NCI-H146 (cell line): ENCODE results near the gene SLMAP.

Experiments
- DNase-seq: peaks from one replicate; lab custom pipeline; 2025; lab: John Stamatoyannopoulos, UW

SLMAP gene

DNA sequence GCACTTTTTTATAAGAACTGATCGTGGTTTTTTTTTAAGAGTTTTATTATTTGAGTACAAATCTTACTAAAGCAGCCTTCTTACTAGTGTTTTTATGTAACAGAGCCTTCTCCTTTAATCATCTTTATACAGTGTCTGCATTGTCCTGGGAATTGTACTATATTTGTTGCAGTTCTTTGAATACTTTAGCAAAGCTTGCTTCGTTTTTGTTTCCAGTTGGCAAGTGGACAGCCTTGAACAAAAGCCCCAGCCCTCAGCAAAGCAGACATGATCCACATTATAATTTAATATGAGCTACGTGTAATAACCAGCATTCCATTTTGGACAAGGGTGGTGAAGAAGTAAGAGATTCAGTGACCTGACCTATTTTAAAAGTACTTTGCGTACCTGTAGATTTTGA lies 139.9 kb downstream of the SLMAP start:
- no peak for DNase-seq

DNA sequence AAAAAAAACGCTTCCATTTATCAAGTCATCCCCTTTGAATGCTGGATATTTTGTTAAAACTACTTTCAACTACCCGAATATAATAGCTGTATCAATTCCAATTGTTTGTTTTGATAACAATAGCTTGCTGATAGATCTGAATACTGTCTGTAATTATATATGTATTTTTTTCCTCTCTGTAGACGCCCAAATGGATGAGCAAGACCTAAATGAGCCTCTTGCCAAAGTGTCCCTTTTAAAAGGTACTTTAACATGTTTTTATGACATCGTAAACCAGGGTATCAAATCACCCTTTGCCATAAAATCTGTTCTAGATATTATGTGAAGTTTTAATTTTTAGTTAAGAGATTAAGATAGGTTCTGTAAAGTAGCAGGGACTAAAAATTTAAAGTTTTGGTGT lies 140.6 kb downstream of the SLMAP start:
- peak; percentile 43 for DNase-seq

DNA sequence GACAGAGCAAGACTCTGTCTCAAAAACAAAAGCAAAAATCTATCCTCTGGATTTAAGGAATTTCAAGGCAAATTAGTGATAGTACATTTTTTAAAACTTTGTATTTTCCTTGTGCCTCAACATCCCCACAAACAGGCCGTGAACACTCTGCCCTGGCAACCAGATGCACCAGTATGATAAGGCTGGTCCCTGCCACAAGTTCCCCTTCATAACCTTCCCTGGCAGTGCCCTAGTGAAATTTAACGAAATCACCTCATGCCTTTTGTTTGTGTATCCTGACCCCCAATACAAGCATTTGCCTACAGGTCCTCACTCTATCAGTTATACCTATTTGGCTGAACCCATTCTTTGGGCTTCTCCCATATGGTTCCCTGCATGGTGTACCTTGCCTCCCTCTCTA lies 144.7 kb downstream of the SLMAP start:
- no peak for DNase-seq

DNA sequence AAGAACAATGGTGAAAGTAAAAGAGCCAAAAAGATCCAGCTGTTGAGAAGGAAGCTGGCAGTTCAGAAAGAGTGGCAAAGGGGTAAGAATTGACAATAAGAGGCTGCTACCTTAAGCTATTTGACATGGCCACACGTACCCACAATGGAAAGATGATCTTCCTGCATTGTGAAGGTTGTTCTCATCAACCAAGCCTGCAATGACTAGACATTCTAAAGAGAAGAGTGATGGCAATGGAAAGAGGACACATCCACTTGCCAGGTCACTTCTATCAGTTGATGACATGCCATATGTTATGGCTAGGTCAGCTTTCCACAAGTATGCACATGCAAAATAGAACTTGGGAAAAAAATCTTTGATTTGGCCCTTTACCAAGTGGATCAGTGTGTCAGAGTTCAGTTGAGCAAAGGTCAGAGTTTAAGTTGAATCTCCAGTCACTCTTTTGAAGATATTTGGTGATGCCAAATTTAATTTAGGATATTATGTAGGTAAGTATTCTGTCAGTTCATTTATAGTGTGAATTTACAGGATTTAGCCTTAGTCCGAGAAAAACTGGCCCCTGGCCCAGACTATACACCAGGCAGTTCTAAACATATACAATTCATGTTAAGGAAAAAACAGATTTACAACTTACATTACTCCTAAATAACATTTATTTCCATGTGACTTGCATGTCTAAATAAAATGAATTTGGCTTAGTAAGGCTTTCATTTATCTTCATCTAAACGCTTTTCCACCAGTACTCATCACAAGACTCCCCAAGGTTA lies 147.2 kb downstream of the SLMAP start:
- no peak for DNase-seq

DNA sequence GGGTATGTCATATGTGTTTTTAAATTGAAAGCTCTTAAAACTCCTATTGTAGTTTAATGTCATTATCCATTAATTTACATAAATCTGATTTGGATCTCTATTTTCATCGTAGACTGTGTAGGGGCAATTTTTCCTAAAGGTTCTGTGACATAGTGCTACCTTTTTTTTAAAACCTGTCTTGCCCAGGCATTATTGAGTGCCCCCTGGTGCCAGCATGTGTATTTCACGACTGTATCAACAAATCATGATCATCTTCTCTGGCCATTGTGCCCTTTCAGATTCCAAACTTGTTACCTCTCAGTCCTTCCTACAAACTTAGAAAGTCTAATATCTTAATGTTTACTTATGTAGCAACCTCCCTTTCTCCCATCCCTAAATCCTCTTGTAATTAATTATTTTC lies 154.9 kb downstream of the SLMAP start:
- peak; percentile 5 for DNase-seq

DNA sequence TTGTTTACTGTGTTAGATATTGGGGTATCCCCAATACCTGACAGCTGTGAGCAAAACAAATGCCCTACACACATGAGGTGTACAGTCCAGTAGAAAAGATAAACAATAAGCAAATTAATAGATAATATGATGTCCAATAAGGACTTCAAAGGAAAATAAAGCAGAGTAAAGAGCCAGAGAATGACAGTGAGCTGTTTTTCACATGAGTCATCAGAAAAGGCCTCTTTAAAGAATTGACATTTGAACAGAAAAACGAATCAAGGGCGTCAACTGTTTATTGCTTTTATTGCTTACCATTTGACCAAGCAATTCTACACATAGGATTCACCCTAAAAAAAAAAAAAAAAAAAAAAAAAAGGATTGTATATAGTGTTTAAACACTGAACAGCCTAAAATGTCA lies 155.5 kb downstream of the SLMAP start:
- no peak for DNase-seq

DNA sequence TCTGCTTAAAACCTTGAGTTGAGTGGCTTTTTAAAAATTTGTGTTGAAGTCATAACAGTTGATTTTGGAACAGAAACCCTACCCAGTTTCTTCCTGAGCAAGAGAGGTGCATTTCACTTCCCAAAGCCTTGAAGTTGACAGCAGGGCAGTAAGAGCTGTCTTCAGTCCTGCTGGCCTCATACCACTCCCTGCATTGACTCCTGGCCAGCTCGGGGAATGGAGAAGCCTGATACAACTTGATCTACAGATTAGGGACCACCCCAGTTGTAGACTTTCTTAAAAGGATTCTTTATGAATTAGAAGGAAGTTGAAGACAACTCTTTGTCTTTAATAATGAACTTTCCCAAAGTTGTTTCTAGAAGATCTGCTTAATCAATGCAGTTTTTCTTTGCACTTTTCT lies 161.5 kb downstream of the SLMAP start:
- DNase-seq = no peak

DNA sequence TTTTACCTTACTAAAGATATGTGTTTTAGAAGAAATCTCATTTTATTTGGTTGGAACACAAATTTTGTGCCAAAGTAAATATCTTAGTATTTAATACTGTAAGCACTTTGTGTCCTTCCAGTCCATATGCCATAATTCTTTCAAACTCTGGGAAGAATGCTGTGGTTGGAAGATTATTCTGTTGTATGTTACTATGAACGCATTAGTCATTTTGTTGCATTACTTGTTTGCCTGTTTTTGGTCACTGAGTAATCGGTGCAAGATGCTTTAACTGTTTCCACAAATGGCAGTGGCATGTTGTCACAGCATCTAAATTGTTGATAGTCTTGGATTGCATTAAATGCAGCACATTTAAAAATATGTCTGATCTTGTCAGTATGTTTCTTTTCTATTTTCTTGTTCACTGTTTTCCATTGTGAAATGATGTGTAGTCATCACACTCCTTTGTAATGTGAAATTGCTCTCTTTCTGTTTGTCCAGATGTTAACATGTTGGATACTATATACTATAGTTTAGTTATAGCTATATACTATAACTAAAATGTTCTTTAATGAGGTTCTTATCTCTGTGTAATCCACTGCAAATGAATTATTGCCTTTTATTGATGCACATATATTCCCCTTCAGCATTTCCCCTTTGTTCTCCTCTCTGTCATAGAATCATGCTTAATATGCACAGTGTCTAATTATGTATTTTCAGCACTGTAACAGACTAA lies 162.2 kb downstream of the SLMAP start:
- DNase-seq = no peak

DNA sequence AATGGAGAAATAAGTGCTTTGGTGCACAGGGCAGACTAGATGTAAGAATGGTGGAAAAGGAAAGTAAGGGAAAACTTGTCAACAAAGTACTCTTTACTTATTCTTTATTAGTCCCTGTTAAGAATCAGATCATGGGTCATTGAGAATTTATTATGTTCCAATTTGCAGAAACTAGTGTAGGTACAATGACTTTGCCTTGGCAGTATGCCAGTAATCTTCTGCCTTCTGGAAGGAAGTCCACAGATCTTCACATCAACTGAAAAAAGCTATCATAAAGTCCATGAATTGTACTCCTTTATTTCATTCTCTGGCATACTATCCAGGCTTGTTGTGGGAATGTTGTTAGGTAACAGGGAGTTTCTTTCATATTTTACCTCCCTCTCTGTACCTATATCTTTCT lies 163.9 kb downstream of the SLMAP start:
- DNase-seq = no peak

DNA sequence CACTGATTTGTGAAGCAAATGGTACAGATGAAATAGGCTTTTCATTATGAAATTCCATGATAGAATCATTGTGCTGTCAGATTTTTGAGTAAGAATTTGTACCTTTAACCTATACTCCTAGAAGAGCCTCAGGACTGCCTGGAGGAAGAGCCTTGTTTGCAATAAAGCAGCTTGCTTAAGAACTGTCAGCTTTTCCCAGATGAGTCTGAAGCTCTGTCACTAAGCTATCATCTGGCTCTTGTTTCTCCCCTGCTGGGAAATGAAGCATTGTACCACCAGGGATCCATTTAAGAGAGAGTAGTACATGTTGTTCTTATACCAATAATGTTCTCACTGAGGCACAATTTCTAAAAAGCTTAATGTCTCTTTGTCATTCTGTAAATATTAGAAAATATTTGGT lies 167.0 kb downstream of the SLMAP start:
- DNase-seq = peak; percentile 7

DNA sequence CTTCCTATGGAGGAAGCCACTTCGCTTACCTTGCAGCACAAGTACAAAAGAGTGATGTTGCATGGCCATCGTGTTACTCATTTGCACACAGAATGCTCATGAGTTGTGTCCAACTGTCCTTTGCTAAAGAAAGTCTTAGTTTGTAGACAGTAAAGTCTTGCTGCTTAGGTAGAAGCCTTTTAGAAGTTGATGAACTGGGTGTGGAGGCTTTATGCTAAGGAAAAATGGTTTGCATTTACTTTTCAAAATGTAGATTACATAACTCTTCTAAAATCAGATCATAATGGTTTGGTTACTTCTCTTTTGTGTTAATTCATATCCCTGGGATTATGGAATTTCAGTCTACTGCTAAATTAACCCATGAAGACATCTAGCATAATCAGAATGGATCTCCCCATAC lies 167.6 kb downstream of the SLMAP start:
- DNase-seq = no peak

DNA sequence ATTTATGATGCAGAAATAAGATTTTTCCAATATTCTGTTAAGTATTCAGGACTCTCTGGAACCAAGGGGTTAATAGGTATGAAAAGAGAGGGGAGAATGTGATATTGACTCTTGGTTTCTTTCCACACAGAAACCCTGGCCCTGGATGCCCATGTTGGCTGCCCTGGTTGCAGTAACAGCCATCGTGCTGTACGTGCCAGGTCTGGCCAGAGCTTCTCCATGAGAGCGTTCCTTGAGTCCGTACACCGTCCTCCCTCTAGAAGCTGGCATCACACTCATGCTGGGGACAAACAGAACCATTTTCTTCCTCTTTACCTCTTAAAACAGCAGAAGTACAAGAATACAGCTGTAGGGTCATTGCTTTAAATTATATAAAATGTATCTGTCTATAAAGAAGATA lies 171.1 kb downstream of the SLMAP start:
- no peak for DNase-seq

DNA sequence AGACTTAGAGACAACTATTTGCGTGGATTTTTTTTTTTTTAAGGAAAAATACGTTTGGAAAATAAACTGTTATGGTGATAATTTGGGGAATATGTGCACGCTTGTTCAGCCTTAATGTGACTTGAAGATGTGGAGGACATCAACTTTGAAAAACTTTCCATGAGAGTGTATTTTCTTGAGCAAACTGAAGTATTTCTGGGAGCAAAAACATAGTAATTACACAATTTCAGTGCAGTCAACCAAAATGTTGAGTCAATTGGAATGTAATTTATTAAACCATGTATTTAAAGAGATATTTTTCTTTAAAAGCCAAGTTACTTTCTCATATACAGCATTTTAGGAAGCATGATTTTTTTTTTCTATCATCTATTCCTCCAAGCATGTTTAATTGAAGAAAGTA lies 171.8 kb downstream of the SLMAP start:
- no peak for DNase-seq

DNA sequence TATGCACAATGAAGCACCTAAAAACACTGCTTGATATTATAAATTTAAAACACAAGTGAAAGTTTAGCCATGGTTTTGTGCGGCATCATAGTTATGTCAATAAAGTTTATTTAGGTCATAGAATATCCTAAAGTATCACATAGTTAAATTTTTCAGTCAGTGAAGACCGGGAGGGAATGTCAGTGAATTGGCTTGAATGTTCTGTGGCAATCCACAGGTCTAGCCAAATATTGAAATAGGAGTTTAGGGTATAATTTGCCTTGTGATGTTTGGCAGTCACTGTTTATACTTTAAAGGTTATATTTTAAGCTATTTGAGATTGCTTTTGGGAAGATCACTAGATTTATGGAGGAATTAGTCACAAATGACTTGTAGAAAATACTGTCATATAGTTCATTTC lies 172.4 kb downstream of the SLMAP start:
- no peak for DNase-seq

DNA sequence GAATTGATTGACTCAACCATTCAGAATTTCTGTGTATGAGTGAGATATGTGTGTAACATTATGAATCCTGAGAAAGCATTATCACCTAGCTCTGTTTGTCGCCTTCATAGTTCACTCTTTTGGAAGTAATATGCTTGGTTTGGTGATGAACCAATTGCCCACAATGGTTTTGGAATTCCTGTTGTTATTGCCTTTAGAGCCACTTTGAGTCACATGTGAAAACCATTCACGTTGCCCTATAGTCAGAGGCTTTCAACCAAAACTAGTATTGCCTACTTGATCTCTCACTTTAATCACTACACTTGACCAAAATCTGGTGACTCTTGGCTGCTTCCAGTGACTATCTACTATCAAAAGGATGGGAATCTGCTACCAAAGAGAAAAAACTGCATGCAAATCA lies 173.9 kb downstream of the SLMAP start:
- no peak for DNase-seq

DNA sequence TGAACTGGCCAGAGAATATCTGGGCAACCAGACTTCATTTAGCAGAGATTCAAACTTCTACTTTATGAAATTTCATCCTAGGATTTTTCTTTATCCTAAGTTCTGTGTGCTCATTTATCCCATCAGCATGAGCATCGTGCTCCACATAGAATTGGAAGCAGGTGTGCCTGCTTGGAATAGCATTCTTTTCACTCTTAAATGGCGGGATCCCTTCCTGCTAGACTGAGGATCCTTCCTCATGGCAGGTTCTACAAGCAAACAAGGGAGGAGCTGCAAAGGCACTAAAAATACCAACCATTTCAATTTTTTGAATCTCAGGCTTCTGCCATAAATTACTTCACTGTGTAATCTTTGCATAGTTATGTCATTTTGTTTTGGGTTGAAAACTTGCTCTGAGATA lies 177.5 kb downstream of the SLMAP start:
- DNase-seq = no peak

DNA sequence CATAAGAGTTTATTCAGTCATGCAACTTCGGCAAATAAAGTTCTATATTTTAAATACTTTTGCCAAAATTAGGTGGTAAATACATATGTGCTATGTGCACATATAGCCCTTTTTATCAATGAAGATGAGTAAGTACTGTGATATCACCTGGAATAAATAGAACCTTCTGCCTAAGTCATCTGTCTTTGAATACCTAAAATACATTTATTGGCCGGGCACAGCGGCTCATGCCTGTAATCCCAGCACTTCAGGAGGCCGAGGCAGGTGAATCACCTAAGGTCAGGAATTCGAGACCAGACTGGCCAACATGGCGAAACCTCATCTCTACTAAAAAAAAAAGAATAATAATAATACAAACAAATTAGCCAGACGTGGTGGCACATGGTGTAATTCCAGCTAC lies 178.3 kb downstream of the SLMAP start:
- no peak for DNase-seq

DNA sequence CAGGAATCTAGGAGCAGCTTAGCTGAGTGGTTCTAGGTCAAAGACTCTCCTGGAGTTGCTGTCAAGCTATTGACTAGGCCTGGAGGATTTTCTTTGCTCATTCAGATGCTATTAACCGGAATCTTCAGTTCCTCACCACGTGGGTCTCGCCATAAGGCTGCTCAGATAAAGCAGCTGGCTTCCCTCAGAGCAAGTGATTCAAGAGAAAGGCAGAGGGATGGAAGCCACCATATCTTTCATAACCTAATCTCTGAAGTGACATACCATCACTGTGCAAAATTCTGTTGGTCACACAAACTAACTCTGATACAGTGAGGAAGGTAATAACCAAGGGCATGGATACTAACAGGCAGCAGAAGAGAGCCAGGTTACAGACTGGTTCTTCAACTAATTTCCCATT lies 179.4 kb downstream of the SLMAP start:
- DNase-seq = no peak

DNA sequence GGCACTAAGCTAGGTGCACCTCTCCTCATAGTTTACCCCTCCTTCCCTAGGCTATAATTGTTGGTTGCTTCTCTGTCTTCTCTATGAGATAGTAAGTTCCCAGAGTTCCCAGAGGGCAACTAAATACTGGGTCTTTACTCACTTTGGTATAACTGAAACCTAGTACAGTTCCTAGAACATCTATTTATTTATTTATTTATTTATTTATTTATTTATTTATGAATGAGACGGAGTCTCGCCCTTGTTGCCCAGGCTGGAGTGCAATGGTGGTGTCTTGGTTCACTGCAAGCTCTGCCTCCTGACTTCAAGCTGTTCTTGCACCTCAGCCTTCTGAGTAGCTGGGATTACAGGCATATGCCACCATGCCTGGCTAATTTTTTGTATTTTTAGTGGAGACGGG lies 181.0 kb downstream of the SLMAP start:
- DNase-seq = no peak

DNA sequence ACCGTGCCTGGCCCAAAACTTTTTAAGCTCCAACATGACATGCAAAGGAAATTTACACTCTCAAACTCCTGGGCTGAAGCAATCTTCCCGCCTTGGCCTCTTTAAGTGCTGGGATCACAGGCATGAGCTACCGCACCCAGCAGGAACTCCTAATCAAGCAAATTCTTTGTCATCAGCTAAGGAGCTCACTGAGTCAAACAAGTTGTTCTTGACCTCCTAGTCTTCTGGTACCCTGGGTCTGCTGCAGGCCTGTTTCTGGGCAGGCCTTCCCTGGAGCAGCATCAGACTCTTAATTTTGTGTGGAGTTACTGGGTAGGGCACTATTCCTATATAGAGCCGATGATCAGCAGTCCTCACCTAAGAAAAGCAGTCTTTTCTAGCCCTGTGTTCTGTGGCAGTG lies 183.7 kb downstream of the SLMAP start:
- no peak for DNase-seq

DNA sequence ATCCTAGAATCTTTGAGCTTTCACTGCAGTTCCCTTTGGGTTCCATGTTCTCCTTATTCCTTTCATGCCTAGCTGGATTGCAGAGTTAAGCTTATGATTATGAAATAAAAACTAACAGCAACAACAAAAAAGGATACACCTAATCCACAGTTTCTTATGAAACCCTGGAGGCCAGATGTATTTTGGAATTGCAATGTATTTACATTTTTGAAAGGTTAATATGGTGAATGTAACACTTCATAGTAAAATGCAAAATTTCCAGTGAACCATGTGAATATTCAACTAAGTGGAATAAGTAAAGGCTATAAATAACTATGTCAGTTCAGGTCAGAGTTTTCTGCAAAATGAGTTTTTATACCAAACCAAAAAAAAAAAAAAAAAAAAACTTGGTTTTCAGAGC lies 186.3 kb downstream of the SLMAP start:
- DNase-seq = no peak

DNA sequence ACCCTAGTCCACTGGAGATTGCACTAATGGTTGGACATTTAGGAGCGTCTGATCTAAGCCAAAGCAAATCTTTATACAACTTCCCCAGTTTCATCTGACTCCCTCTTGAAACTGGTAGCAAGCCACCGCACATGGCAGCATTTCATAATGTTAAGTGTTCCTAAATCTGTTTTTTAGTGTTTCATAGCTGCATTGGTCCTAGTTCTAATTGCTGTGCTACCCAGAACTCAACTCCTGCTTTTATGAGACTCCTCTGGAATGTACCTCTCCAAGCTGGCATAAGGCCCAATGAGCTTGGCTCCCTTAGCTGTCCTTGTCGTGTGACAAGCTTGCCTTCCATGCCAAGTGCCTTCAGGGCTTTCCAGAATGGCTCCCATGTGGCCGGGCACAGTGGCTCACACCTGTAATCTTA lies 186.8 kb downstream of the SLMAP start:
- DNase-seq = no peak

DNA sequence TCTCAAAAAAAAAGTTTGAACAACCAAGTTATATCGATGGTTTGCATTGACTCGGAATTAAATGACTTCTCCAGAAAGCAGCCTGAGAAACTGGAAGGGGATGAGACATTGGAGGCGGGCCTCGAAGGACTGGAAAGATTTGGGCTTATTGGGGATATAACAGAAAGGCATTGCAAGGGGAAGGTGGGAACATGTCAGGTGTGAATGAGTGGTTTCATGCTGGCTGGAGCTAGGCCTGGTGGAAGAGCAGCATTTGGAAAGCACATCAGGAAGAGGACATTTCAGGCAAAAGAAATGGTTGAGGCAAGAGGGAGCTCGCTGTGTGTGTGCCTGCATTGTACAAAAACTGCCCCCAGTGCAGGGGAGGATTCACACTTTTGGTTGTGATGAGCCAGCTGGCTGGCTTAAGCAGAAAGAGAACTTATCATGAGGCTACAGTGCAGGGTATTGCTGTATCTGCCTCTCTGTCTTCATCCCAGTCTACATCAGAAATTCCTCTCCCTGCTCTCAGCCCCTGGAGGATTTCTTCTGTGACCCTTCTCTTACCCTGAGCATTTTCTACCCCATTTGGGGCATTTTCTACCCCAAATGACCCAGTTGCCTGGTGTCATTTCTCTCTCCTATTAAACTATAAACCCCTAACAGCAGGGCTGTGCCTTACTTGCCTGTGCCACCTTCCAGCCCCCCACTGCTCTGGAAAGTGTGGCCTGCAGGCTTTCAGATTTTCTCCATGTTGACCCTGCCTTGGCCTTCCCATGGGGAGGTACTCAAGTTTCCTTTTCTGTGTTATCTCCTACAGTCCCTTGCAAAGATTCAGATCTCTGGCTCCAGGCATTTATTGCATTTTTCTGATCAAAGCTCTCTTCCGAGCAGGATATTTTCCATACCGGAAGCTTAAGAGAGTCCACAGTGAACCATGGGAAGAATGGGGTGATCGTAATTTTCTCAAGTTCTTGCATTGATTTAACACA lies 187.7 kb downstream of the SLMAP start:
- DNase-seq = no peak
